GM19043 (cell line): ENCODE measurements around the gene TMEM231.

ENCODE experiments used
- ATAC-seq: cut with Tn5 transposase; IDR thresholded peaks from one replicate; pipeline ENCODE4 v1.9.1; 2021; ENCODE audit warnings: low read depth; ENCODE audit not compliant: unreplicated experiment

The TMEM231 gene

DNA sequence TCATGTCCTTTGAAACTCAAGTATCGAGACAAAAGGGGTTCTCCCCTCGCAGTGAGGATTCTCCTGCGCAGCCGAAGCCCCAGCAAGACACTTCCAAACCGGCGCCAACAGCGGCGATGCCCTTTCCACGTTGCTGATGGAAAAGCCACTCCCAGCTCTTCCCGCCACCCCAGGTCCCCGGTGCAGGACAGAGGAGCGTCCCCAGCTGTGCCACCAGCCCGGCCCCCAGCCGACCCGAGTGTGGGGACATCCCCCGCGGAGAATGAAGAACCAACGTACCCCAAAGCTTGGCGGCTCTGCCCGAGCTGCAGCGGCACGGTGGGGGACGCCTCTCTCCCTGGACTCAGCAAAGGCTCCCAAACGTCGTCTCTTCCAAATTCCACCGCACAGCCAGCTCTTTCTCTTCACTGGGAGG is 61.4 kb downstream of the TMEM231 start:
- no peak for ATAC-seq

DNA sequence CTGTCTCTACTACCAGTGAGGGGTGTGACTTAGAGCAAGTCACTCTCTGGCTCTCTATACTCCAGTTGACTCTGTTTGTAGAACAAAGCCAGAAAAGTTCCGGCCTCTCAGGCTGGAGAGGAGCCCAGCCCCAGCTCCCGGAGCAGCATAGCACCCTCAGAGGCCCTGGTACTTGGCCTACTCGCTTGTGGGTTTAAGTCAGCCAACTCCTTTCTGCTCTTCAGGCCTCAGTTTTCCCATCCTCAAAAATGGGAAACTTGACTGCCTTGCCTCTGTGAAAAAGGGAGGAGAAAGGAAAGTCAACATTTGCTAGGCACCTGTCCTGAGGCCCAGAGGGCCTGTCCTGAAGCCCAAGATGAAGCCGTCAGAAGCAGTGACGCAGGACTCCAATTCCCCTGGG is 61.9 kb downstream of the TMEM231 start:
- no peak for ATAC-seq

DNA sequence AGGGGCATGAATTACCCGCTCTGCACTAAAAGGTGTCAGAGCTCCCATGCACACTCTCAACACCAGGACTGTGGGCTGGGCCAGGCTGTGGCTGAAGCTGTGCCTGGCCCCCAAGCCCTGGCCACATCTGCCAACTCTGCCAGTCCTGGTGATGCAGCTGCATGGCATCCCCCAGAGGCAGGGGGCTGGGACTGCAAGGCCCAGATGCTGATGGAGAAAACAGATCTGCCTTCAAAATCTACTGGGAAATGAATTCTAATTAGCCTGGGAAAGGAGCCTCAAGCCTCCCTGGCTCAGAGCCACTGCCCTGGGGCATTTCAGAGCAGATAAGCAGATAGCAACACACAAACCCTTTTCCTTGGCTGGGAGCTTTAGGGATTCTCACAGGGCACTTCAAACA is 64.2 kb downstream of the TMEM231 start:
- ATAC-seq: no peak

DNA sequence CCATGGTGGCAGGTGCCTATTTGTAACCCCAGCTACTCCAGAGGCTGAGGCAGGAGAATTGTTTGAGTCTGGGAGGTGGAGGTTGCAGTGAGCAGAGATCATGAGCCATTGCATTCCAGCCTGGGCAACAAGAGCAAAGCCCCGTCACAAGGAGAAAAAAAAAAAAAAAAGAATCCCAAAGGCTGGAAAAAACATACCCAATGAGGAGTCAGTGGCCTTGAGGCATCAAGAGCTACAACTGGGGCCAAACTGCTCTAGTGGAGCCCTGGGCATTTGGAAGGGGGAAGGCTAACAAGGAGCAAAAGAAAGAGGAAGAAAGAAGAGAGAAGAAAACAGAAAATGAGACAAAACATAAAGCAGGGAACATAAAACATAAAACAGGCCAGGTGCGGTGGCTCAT is 67.7 kb downstream of the TMEM231 start:
- no peak for ATAC-seq
